ENCODE data around the gene PHF13. TPM values are rescaled to one million over a fixed set of nuclear protein-coding genes. Genes with fewer than 3 reads are reported as not detected.

PHF13 gene
- total and polyA plus RNA-seq, 10 donors: 3.4 to 14.0 (median 9.2) TPM

GRCh38 chr1:6600410-6601048, 13.0 kb upstream of the PHF13 start:
- Histone ChIP-seq H3K9me3 (no peaks in the 10 kb centered on the region), H3K36me3 (peaks cover 4 to 40% (median 34%) of the 10 kb centered on the region in 6 donors), H3K27me3 (replicated peaks in 1 of 7) (no peaks in the 10 kb centered on the region), H3K27ac (peak overlapping the region; percentile 51 to 99 (median 98)), H3K4me1 (peaks cover 26 to 85% (median 68%) of the 10 kb centered on the region in 6 donors), H3K4me3 (peak overlapping the region; percentile 90 to 100 (median 99))
- no peak for DNase-seq
- intact Hi-C loops (cut with DNase I; ENCODE audit: low total_unique reads): no loop called here
- 13 to 16% (median 14%) methylated on average over 10 of the region's 10 CpGs for WGBS, 5 donors
- TF ChIP-seq POLR2A (IDR thresholded peaks at IDR 0.05) (no peak), POLR2AphosphoS5 (IDR thresholded peaks at IDR 0.05) (peak in 1 of 3 donors; percentile 47)

GRCh38 chr1:6601049-6601922, 12.2 kb upstream of the PHF13 start:
- Histone ChIP-seq H3K27me3 (replicated peaks in 1 of 7) (no peaks in the 10 kb centered on the region), H3K27ac (peak overlapping the region; percentile 97 to 99 (median 99)), H3K4me3 (peak overlapping the region; percentile 90 to 100 (median 99)), H3K9me3 (no peaks in the 10 kb centered on the region), H3K4me1 (peaks cover 26 to 77% (median 64%) of the 10 kb centered on the region in 6 donors), H3K36me3 (peaks cover 4 to 32% (median 26%) of the 10 kb centered on the region in 6 donors)
- peak; percentile 27 to 74 (median 72) for TF ChIP-seq POLR2AphosphoS5 (IDR thresholded peaks at IDR 0.05)
- TF ChIP-seq CTCF (IDR thresholded peaks at IDR 0.05 in 8 of 11, conservative IDR thresholded peaks at IDR 0.05 in 3 of 11): no peak
- DNase-seq: peak; percentile 91
- intact Hi-C loops (cut with DNase I; ENCODE audit: low total_unique reads): no loop called here
- WGBS, 5 donors: 0 to 1% (median 0%) methylated on average over 22 to 40 of the region's 40 CpGs

- peak; percentile 91 for DNase-seq
- intact Hi-C loops (cut with DNase I; ENCODE audit: low total_unique reads): no loop called here
- Histone ChIP-seq H3K27ac (peak overlapping the region; percentile 97 to 99 (median 99)), H3K4me3 (peak overlapping the region; percentile 90 to 100 (median 99)), H3K36me3 (peaks cover 4 to 24% (median 19%) of the 10 kb centered on the region in 6 donors), H3K4me1 (peaks cover 23 to 69% (median 57%) of the 10 kb centered on the region in 6 donors), H3K9me3 (no peaks in the 10 kb centered on the region), H3K27me3 (replicated peaks in 1 of 7) (no peaks in the 10 kb centered on the region)
- TF ChIP-seq POLR2AphosphoS5 (IDR thresholded peaks at IDR 0.05): no peak
- no peak for TF ChIP-seq CTCF (IDR thresholded peaks at IDR 0.05 in 8 of 11, conservative IDR thresholded peaks at IDR 0.05 in 3 of 11)
- no peak for TF ChIP-seq POLR2A (IDR thresholded peaks at IDR 0.05)
- WGBS, 5 donors: 0 to 1% (median 0%) methylated on average over 19 to 103 of the region's 103 CpGs
Measured at GRCh38 chr1:6601923-6602668, 11.4 kb upstream of the PHF13 start.

- Histone ChIP-seq H3K4me3 (peak within 1 kb of the TSS; percentile 90 to 100 (median 99)), H3K4me1 (peaks cover 23 to 63% (median 50%) of the 10 kb centered on the region in 6 donors), H3K36me3 (peaks cover 4 to 18% (median 13%) of the 10 kb centered on the region in 6 donors), H3K27me3 (replicated peaks in 1 of 7) (no peaks in the 10 kb centered on the region), H3K27ac (peak within 1 kb of the TSS; percentile 97 to 99 (median 99)), H3K9me3 (no peaks in the 10 kb centered on the region)
- TF ChIP-seq POLR2AphosphoS5 (IDR thresholded peaks at IDR 0.05) (peak; percentile 95 to 96 (median 95)), CTCF (IDR thresholded peaks at IDR 0.05 in 8 of 11, conservative IDR thresholded peaks at IDR 0.05 in 3 of 11) (peak in 2 of 11 experiments; percentile 11 to 28), POLR2A (IDR thresholded peaks at IDR 0.05) (peak; percentile 38 to 73 (median 72))
- peak; percentile 97 for DNase-seq
- intact Hi-C loops (cut with DNase I; ENCODE audit: low total_unique reads): no loop called here
- 0 to 1% (median 0%) methylated on average over 11 to 84 of the region's 84 CpGs for WGBS, 5 donors
Measured at GRCh38 chr1:6602669-6603237, 10.8 kb upstream of the PHF13 start, which contains the start of gene KLHL21. TSS of gene KLHL21 (minus strand) at chr1:6602869. CDS start at chr1:6602817, 52 bp downstream.
